SK-N-SH (cell line): ENCODE measurements around the gene MALL.
"Not testable (repeated sequence)": the region's sequence is repeated elsewhere in the genome, so short reads cannot be mapped to it uniquely, and the experiment has no call there.

ENCODE experiments used
- CTCF ChIP-seq: fragments of 200-600 bp; sonication (generic); IDR thresholded peaks from 2 replicates; pipeline ENCODE4 v1.6.1; 2017; ENCODE audit warnings: antibody characterized with exemption, mild to moderate bottlenecking, moderate library complexity
- EP300 ChIP-seq, 2 experiments: IDR thresholded peaks; 2 replicates each; pipeline versions ENCODE4 v1.4.0 to v1.6.1; 2012; ENCODE audit warnings: borderline replicate concordance in 1 of 2, low read depth in 1 of 2, low read length in 1 of 2
- EZH2phosphoT487 ChIP-seq: fragments of 200-600 bp; sonication (generic); IDR thresholded peaks from 2 replicates; pipeline ENCODE4 v1.6.1; 2017; ENCODE audit warnings: low read depth, mixed run types, mild to moderate bottlenecking, antibody characterized with exemption, moderate library complexity, borderline replicate concordance
- POLR2AphosphoS5 ChIP-seq: IDR thresholded peaks from 2 replicates; pipeline ENCODE4 v1.6.1; 2012; ENCODE audit warnings: low read depth, low read length
- RAD21 ChIP-seq: IDR thresholded peaks from 2 replicates; pipeline ENCODE4 v1.6.1; 2012; ENCODE audit warnings: mild to moderate bottlenecking, low read length
- RXRA ChIP-seq: IDR thresholded peaks from 2 replicates; pipeline ENCODE4 v1.4.0; 2012; ENCODE audit warnings: low read depth, mild to moderate bottlenecking, borderline replicate concordance
- TAF1 ChIP-seq: IDR thresholded peaks from 2 replicates; pipeline ENCODE4 v1.6.1; 2012; ENCODE audit warnings: low read depth, mild to moderate bottlenecking, low read length, moderate library complexity, borderline replicate concordance
- TEAD4 ChIP-seq: IDR thresholded peaks from 2 replicates; pipeline ENCODE4 v1.4.0; 2012; ENCODE audit warnings: mild to moderate bottlenecking, borderline replicate concordance; ENCODE audit not compliant: insufficient read depth

DNA sequence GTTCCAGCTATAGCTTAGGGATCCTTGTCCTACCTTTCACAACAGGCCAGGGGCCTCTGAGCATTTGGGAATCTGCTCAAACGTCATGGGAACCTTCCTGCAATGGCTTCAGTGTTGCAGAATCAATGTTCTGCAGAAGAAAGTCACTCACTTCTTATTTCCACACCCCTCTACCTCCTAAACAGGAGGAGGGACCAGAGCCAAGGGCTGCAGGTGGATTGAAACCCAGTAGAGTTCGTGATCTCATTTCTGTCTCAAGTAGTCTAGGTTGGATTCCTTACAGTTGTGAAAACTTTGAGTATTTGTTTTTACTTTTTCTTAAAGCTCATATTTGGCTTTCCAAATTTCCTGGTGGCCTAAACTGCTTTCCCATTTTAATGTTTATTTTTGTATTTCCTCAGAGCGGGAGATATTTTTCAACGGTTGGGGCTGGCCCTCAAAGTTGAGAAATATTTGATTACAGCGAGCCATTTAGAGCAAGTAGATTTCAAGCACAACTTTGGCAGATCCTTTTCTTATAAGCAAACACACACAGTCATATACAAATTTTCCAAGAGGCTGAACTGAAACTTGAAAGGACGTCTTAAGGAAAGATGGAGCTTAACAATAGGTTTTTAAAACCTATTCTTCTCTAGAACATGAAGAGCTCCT lies 20.6 kb downstream of the MALL start:
- not testable (repeated sequence) for TF ChIP-seq TEAD4; EP300 (IDR thresholded peaks at IDR 0.05; ENCODE audit: borderline replicate concordance in 1 of 2, low read depth in 1 of 2, low read length in 1 of 2); CTCF; RAD21; POLR2AphosphoS5; EZH2phosphoT487; RXRA; TAF1
